IPS-NIHi7 (cell line): ENCODE results near the gene ARID1A.
"Not testable (repeated sequence)": the region's sequence is repeated elsewhere in the genome, so short reads cannot be mapped to it uniquely, and the experiment has no call there.

Source experiments
- DNase-seq: peaks from one replicate; pipeline ENCODE4 v3.0.0; 2012; ENCODE audit warnings: mixed read lengths; ENCODE audit errors: extremely low spot score

The ARID1A gene

DNA sequence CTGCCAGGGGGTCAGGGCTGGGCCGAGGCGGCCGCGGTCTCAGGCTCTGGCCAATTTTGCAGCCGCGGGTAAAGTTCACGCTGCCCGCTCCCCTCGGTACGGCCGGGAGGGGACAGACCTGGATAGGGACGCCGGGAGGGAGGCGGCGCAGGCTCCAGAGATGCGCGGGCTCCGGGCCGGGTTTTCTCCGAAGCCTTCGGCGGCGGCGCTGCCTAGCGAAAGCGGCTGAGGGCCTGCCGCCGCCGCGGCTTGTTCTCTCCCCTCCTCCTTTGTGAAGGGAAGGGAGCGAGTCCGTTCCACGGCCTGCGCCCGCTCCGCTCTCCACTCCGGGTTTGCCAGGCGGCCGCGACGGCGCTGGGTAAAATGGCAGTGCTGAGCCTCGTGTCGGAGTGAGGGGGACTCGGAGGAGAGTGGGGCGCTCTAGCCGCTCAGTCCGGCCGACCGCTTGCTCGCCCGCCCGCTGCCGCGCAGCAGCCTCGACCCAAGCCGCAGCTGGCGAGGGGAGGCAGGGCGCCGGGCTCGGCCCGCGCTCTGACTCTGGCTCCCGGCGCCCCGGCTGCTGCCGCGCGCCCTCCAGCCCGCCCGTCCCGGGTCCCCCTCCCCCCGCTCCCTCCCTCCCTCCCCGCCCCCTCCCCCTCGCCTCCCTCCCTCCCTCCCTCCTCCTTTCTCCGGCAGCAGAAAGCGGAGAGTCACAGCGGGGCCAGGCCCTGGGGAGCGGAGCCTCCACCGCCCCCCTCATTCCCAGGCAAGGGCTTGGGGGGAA, at the start of gene ARID1A:
Gene ARID1A (plus strand): TSS at position 660 of the 763 bp plus-strand sequence. CDS start 389 bp downstream, outside the sequence.
- DNase-seq, result peak; percentile 75

DNA sequence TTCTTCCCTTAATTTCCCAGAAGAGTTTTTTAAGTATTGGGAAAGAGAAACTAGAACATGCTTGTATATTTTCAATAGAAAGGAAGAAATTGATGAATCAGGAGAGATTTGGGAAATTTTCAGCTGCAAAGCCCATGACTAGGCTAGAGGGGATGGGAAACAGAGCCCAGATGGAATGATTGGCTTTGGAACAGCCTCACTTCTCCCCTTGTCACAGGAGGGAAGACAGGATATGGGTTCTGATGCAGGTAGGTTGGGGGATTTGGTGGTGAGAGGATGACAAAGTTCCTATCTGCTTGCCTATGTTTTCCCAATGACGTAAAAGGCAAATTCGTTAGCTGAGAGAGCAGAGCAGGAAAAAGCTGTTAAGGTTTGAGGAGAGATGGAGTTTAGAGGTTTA, 31.0 kb upstream of the ARID1A start:
- DNase-seq, result peak; percentile 22

DNA sequence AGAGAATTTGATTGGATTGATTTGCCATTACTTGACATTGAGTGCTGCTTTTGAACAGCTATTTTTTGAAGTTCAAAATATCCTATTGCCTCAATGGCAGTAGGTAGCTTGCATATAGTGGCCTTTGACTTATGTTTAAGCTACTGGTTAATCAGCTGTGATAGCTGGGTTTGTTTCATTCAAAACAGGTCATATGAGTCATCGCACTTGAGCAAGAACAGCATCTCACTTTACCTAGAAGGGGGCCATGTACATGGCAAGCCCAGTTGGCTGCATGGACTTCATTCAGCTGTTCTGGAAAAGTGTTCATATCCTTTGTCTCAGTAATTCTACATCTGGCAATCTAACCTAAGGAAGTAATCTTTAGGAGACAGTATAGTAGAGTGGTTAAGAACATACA, 29.0 kb upstream of the ARID1A start:
- DNase-seq, result no peak

DNA sequence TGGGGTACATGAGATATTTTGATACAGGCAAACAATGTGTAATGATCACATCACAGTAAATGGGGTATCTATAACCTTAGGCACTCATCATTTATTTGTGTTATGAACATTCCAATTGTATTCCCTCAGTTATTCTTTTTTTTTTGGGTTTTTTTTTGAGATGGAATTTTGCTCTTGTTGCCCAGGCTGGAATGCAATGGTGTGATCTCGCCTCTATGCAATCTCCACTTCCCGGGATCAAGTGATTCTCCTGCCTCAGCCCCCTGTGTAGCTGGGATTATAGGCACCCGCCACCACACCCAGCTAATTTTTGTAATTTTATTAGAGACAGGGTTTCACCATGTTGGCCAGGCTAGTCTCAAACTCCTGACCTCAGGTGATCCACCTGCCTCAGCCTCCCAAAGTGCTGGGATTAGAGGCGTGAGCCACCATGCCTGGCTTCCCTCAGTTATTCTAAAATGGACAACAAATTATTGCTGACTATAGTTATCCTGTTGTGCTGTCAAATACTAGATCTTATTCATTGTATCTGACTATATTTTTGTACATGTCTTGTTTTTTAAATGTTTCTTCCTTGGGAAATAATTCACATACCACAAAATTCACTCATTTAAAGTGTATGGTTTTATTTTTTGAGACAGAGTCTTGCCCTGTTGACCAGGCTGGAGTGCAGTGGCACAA, 27.6 kb upstream of the ARID1A start:
- DNase-seq, result not testable (repeated sequence)

DNA sequence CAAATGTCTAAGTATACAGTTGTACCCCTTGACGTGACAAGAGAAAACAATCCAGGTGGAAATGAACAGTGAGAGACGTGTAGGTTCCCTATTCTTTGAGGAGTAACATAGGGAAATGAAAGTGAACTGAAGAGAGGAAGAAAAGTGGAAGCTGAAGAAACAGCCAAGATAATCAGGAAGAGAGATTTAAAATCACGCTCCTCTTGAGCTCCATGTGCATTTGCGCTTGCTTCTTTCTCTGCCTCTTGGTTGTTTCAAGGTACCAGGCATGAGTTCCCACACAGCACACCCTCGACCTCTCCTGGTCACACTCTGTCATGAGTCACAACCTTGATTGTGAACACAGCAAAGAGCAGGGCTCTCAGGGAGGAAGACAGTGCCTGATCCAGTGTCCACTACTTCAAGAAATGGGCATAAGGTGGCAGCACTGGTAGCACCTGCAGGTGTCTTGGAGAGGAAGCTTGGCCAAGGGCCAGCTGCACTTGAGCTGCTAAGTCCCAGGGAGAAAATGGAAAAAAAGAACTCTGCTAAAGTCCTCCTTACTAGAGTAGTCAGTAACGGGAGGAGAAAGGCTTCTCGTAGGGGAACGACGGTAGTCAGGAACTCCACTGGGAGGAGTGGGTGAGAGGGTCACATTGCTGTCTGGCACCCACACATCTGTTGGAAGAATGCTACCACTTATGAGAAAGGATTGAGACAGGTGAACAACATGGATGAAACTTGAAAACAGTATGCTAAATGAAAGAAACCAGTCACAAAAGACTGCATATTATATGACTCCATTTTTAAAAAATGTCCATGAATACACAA, 18.3 kb upstream of the ARID1A start:
- peak; percentile 77 for DNase-seq

DNA sequence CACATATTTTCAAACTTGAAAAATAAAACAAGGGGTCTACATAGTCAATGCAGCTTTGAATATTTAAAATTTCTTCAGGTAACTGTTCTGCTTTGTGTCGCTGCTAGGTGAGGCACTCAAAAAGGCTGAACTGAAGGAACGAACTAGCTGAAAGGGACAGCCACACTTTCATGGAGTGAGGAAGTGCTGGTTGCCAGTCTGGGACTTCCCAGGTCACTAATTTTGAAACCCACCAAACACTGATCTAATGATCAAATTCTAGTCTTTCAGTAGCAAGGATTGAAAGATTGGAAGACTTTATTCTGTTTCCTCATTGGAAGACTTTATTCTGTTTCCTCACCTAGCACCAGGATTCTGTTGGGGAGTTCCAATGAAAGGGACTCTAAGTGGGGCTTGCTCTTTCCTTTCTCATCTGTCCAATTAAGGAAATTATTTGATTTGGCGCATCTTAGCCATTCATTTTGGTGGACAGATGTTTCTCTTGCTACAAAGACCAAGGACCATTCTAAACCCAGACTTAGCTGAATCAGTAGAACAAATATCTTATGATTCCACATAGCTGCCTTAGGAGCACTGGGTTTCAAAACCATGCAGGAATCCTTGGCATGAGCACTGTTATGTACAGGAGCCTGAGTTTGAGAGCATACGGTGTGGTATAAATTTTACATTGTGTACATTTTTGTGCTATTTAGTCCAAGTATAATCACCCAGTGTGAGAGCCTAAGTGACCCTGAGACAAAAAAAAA, 10.9 kb upstream of the ARID1A start:
- no peak for DNase-seq

DNA sequence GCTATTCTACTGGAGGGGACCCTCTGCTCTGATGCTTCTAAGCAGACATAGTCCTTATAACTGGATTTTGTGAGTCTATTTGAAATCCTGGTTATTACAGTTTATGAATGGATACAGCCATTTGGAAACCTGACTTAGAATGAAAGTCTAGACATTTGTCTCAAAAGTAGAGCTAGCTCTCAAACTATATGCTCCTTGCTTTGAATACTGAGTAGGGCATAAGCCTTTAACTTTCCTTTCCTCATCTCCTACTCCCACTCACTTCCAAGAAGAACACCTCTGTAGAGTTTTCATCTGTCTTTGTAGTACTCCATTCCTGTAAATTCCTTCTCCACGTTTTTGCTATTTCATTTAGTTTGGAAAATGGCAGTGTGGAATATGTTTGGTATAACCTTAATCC, 9.0 kb upstream of the ARID1A start:
- DNase-seq, result no peak

DNA sequence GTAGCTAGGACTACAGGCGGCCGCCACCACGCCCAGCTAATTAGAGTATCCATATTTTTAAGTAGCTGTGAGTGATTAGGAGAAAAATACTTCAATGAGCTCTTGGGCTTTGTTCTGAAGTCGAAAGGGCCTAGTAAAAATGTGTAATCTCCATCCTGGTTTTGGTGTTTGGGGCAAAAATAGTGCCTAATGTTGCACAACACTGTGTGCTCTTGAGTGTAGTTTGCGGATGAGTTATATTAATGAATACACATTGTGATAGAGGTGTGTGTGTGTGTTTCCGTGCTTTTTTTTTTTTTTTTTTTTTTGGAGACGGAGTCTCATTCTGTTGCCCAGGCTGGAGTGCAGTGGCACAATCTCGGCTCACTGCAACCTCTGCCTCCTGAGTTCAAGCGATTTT, 6.3 kb upstream of the ARID1A start:
- no peak for DNase-seq

DNA sequence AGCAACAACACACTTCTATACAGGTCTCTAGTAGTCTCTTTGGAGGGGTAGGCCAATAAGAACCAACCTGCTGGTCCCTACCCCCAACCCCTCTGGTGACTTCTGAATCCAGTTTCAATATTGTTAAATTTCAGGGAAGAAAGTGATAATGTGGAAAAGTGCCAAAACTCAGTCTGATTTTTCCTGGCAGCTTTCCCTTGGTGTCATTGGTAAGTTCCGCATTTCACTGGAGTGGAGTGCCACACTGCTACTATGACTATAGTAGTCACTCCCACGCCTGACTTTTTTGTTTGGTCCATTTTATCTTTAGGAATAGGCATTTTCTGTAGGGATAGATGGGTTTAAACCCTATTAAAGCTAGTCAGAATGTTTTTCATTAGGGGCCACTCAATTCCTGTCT, 5.7 kb upstream of the ARID1A start:
- DNase-seq, result no peak

DNA sequence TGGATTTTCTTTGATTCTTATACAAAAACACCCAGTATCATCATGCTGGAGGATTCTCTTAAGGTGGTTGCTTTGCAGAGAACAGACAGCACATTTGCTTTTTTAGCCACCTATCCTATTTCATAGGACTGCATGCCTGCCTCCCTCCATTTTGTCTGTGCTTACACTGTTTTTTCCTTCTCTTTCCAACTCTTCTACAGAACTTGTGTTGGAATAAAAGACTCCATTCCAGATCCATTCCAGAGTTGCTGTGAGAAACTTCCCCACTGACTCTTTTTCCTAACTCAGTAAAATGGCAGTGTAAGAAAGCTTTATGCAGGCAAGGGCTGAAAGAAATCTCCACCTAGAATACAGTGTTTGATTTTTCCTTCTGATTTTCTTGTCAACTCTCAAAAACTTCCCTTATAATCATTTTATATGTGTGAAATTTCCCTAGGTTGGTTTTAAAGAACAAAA, 5.2 kb upstream of the ARID1A start:
- DNase-seq, result no peak

DNA sequence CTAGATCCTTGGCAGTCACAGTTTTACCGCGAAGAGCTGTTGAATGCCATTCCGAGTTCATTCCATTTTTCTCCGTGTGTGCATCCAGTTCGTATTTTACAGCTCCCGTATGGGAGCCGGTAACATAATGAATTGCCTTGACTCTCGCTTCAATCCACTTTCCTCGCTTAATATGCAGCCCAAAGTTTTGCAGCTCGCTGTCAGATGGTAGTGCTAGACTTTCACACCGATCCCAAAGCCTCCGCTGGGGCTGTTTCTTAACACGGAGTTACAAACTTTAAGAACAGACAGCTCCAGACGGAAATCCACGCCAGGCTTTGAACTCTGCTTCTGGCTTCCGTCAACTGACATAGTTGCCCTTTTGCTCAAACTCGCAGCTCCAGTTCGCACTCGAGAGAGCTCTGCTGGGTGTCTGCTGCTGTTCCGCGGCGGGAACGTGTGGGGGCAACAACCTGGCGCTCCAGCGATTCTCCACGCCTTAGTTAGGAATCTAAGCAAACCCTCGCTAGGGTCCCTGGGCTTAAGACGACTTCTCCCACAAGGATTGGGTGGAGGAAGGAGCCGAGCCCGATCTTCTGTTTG, 3.5 kb upstream of the ARID1A start:
- peak; percentile 79 for DNase-seq

DNA sequence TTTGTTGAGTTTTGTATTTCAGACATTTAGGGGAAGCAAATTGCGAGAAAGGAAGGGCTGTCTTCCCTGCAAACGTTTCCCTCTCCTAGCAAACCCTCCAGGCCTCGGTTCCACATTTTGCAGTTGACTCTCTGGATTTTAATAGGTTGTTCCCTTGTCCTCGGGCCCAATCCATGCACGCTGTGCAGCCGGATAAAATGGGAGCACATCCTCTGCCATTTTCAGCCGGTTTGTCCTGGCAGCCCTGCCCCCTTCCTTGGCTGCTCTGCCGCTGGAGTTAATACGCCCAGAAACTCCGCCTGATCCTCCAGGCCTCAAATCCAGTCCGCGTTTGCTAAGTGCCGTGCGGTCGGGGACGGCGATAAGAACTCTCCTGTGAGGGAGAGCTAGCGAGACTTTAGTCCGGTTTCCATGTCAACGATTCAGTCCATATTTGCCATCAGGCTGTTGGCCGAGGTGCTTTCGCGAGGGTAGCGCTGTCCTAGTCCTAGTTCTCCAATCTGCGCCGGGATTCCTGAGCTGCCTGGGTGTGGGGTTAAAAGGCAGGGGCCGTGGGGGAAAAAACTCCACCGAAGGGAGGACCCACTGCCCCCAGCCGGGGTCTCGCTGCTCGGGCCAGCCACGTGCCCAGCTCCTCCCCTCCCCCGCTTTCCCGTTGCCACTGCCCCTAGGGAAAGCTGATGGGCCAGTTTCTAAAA, 2.9 kb upstream of the ARID1A start:
- DNase-seq, result peak; percentile 88

DNA sequence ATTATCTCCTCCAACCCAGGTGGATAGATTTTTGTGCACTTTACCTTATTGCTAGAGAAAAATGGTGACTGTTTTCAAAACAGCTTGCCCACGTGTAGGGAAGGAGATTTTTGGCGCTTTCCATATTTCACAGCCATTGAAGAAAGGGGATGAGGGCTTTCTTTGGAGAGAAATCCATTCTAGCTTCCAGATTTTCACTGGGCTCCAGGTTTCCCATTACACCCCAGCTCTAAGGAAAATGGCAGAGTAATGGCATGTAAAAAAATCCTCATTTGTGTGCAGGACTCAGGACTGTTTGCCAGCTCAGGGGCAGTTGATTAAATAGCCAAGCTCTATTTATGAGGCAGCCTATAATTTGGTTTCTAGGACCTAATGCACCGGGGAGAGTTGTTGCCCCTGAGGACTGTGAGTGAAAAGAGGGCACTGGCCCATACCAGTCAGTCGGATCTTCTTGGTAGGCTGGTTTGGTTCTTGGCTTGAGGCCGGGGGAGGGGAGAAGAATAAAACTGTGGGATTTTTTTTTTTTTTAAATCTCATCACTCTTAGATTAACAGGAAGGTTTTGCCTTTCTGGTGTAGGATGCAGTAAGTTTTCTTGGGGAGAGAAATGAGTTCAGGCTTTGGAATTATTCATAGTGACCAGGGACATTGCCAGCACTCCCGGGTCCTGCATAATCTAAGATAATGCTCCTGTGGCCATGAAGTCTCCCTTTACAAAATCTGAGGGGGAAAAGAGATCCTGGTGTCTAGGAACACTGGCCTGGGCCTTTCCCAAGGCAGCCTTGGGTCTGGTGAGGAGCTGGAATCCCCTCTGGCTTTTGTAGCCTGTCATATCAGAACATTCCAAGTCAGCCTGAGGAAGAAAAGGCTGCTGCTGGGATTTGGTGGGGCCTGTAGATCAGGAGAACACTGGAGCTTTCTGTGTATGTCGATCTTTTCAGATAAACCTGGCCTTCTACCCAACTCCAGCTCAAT, 1.9 kb upstream of the ARID1A start:
- DNase-seq, result no peak

DNA sequence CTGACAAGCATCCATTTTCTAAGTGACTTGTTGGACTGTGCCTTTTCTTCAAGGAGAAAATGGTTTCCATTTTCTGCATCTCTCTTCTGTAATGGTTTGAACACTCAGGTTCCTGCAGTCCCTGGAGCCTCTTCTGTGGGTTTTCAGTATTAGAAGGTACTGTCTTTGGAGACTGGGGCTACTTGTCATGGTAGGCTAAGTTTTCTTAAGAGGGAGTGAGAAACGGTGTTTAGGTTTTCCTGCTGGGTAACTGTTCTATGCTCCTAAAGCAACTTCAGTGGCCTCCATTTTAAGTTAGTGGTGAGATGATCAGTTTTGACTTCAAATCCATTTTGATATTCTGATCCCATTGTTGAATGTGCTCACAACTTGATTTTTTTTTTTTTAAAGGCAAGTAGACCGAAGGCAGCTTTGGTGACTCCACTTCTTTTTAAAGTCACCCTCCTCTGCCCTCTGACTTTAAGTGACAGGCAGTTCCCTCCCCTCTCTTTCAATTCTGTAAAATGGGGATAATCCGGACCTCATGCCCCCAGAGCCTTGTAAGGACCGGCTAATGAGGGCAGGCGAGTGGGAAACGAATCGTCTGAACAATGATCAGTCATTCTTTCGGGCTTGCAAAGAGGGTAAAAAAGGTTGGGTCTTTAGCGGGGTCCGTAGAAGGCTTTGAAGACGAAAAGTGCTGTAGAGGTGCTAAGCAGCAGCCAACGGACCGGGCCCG, 1.0 kb upstream of the ARID1A start:
- no peak for DNase-seq

DNA sequence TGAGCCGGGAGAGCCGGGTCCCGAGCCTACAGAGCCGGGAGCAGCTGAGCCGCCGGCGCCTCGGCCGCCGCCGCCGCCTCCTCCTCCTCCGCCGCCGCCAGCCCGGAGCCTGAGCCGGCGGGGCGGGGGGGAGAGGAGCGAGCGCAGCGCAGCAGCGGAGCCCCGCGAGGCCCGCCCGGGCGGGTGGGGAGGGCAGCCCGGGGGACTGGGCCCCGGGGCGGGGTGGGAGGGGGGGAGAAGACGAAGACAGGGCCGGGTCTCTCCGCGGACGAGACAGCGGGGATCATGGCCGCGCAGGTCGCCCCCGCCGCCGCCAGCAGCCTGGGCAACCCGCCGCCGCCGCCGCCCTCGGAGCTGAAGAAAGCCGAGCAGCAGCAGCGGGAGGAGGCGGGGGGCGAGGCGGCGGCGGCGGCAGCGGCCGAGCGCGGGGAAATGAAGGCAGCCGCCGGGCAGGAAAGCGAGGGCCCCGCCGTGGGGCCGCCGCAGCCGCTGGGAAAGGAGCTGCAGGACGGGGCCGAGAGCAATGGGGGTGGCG, 371 bp downstream of the ARID1A start:
- peak; percentile 20 for DNase-seq

DNA sequence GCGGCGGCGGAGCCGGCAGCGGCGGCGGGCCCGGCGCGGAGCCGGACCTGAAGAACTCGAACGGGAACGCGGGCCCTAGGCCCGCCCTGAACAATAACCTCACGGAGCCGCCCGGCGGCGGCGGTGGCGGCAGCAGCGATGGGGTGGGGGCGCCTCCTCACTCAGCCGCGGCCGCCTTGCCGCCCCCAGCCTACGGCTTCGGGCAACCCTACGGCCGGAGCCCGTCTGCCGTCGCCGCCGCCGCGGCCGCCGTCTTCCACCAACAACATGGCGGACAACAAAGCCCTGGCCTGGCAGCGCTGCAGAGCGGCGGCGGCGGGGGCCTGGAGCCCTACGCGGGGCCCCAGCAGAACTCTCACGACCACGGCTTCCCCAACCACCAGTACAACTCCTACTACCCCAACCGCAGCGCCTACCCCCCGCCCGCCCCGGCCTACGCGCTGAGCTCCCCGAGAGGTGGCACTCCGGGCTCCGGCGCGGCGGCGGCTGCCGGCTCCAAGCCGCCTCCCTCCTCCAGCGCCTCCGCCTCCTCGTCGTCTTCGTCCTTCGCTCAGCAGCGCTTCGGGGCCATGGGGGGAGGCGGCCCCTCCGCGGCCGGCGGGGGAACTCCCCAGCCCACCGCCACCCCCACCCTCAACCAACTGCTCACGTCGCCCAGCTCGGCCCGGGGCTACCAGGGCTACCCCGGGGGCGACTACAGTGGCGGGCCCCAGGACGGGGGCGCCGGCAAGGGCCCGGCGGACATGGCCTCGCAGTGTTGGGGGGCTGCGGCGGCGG, 1.0 kb downstream of the ARID1A start:
- DNase-seq, result no peak

DNA sequence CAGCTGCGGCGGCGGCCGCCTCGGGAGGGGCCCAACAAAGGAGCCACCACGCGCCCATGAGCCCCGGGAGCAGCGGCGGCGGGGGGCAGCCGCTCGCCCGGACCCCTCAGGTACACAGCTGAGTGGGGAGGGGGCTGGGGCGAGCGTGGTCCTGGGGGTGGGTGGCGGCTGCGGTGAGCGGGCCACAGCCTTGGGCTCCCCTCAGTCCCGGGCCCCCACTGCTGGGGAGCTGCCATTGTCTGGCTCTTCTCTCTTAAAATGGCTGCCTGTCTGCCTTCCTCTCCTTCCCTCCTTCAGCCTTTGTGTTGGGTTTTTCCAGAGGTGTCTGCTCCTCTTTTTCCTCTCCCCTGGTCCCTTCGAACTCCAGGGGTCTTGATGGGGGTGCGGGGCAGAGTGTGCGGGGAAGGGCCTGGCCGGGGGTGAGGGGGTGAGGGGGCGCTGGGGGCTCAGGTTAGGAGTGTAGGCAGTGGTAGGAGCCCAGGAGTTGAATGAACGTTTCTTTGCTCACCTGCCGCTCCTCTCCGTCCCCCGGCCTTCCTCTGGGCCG, 1.7 kb downstream of the ARID1A start:
- DNase-seq, result no peak
